Effector CD8-positive, alpha-beta T cell (primary cell): ENCODE measurements around the gene NDUFAF4.

ENCODE experiments used
- DNase-seq: peaks from one replicate; lab custom pipeline; 2025; lab: John Stamatoyannopoulos, UW
- total RNA-seq, 4 experiments: gene quantifications; one replicate each; lab custom pipeline; 2026; lab: John Stamatoyannopoulos, UW

NDUFAF4 gene
- total RNA-seq, result 15.1 to 36.3 (median 18.4) reads per million in 4 experiments

- peak; percentile 94 for DNase-seq
Measured at GRCh38 chr6:96897396-96898240, at the start of gene NDUFAF4. Gene NDUFAF4 (minus strand): TSS chr6:96897891. CDS start chr6:96897801, 90 bp downstream.

GRCh38 chr6:96947055-96947454, 49.4 kb upstream of the NDUFAF4 start:
- DNase-seq, result no peak

- DNase-seq, result no peak
Measured at GRCh38 chr6:96943555-96944215, 46.0 kb upstream of the NDUFAF4 start.

- no peak for DNase-seq
Measured at GRCh38 chr6:96942676-96943075, 45.0 kb upstream of the NDUFAF4 start.

GRCh38 chr6:96940322-96940721, 42.6 kb upstream of the NDUFAF4 start:
- no peak for DNase-seq

GRCh38 chr6:96939007-96939805, 41.5 kb upstream of the NDUFAF4 start:
- DNase-seq, result no peak

- no peak for DNase-seq
Measured at GRCh38 chr6:96934087-96934486, 36.4 kb upstream of the NDUFAF4 start.

- no peak for DNase-seq
Measured at GRCh38 chr6:96931198-96931597, 33.5 kb upstream of the NDUFAF4 start.

GRCh38 chr6:96929741-96930140, 32.0 kb upstream of the NDUFAF4 start:
- DNase-seq, result no peak

GRCh38 chr6:96927660-96928059, 30.0 kb upstream of the NDUFAF4 start:
- DNase-seq, result no peak

- DNase-seq, result no peak
Measured at GRCh38 chr6:96926425-96926824, 28.7 kb upstream of the NDUFAF4 start.

GRCh38 chr6:96925290-96925687, 27.6 kb upstream of the NDUFAF4 start:
- DNase-seq, result no peak

- DNase-seq, result no peak
Measured at GRCh38 chr6:96923871-96924493, 26.3 kb upstream of the NDUFAF4 start.

GRCh38 chr6:96923400-96923799, 25.7 kb upstream of the NDUFAF4 start:
- no peak for DNase-seq

- no peak for DNase-seq
Measured at GRCh38 chr6:96917098-96917497, 19.4 kb upstream of the NDUFAF4 start.

- DNase-seq, result no peak
Measured at GRCh38 chr6:96913621-96914020, 15.9 kb upstream of the NDUFAF4 start.

- no peak for DNase-seq
Measured at GRCh38 chr6:96911751-96912150, 14.1 kb upstream of the NDUFAF4 start.

- no peak for DNase-seq
Measured at GRCh38 chr6:96911171-96911570, 13.5 kb upstream of the NDUFAF4 start.

GRCh38 chr6:96909811-96910210, 12.1 kb upstream of the NDUFAF4 start:
- no peak for DNase-seq

GRCh38 chr6:96907498-96907897, 9.8 kb upstream of the NDUFAF4 start:
- no peak for DNase-seq

- no peak for DNase-seq
Measured at GRCh38 chr6:96900873-96901272, 3.2 kb upstream of the NDUFAF4 start.

- no peak for DNase-seq
Measured at GRCh38 chr6:96899451-96899998, 1.8 kb upstream of the NDUFAF4 start.
